G401.6 (cell line): Measurements from ENCODE around the gene GOSR2.
A peak's percentile ranks its signal among the peaks of the same experiment; 100 is the strongest.

Source experiments
- FAIRE-seq: peaks from 2 replicates; lab custom pipeline; 2012; peaks lifted over from hg19 to GRCh38; lab: Jason Lieb, UNC

GOSR2 gene

GRCh38 chr17:46922804-46923635 is at the start of gene GOSR2:
Gene GOSR2, plus strand, starts transcription at chr17:46923160. Its CDS starts 33 bp downstream, at chr17:46923193.
- peak; percentile 63 for FAIRE-seq

DNA sequence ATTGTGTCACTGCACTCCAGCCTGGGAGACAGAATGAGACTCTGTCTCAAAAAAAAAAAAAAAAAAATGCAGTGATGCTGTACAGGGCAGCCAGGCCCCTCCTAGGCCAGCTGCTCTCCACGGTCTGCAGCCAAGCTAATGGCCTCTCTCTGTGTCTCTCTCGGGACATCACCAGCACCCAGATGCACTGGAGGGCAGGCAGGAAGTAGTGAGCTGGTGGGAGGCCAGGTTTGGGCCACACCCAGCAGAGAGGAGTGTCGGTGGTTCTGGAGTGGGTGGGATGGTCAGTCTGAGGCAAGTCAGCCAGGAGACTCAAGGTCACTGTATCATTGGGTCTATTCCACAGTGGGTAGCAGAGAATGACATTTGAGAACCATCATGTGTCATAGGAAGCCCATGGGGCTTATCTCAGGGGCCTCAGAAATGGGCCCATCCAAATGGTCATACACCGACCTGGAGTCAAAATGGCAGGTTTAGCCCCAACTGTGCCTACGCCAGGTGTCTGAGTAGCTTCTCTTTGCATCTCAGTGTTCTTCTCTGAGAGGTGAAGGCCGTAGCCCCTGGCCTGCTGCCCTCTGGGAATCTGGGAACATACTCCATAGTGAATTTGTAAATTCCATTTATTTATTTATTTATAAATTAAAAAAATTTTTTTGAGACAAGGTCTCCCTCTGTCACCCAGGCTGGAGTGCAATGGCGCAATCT is 48.9 kb upstream of the GOSR2 start:
- FAIRE-seq = no peak

DNA sequence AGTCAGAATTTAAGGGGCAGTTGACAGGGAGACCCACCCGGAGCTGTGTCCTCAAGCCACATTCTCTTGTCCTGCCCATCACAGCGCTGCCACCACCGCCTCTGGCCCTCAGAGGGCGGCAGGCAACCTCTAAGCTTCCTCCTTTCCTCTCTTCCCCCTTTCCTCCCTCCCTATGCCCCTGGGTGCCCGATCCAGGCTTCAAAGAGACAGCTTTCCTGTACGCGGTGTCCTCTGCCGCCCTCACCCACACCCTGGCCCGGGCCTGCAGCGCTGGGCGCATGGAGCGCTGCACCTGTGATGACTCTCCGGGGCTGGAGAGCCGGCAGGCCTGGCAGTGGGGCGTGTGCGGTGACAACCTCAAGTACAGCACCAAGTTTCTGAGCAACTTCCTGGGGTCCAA is 48.1 kb upstream of the GOSR2 start:
- FAIRE-seq = no peak

DNA sequence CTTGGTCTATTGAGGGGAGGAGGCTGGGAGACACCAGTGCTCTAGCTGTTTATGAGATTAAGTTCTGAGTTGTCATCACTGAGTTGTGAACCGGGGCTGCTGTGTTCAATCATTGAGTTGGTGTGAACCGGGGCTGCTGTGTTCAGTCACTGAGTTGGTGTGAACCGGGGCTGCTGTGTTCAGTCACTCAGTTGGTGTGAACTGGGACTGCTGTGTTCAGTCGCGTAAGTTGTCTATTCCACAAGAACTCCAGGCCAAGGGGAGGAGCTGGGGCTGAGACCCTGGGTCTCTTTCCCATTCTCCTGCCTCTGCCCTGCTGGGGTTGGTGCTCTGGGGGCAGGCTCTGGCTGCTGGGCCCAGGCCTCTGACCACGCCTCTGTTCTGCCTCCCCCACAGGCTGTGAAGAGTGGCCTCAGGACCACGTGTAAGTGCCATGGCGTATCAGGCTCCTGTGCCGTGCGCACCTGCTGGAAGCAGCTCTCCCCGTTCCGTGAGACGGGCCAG is 47.1 kb upstream of the GOSR2 start:
- FAIRE-seq = no peak

DNA sequence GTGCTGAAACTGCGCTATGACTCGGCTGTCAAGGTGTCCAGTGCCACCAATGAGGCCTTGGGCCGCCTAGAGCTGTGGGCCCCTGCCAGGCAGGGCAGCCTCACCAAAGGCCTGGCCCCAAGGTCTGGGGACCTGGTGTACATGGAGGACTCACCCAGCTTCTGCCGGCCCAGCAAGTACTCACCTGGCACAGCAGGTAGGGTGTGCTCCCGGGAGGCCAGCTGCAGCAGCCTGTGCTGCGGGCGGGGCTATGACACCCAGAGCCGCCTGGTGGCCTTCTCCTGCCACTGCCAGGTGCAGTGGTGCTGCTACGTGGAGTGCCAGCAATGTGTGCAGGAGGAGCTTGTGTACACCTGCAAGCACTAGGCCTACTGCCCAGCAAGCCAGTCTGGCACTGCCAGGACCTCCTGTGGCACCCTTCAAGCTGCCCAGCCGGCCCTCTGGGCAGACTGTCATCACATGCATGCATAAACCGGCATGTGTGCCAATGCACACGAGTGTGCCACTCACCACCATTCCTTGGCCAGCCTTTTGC is 46.5 kb upstream of the GOSR2 start:
- no peak for FAIRE-seq

GRCh38 chr17:46876926-46877325 is 46.0 kb upstream of the GOSR2 start:
- no peak for FAIRE-seq

DNA sequence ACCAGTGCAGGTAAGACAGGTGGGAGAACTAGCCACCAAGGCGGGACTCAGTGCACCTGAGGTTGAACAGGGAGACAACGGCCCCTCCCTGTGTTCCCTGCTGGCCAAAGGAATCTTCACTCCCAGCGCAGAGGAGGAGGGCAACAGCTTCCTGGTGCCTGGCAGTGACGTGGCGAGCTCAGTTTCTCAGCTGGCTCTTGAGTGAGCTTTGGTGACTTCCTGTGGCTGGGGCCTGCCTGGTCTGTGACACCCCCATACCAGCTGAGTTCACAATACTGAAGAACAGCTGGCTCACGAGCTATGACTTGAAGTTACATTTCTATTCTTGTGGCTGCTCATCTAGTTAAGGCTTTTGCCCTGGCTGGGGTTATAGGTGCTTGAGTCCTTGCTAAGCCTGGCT is 45.5 kb upstream of the GOSR2 start:
- no peak for FAIRE-seq

DNA sequence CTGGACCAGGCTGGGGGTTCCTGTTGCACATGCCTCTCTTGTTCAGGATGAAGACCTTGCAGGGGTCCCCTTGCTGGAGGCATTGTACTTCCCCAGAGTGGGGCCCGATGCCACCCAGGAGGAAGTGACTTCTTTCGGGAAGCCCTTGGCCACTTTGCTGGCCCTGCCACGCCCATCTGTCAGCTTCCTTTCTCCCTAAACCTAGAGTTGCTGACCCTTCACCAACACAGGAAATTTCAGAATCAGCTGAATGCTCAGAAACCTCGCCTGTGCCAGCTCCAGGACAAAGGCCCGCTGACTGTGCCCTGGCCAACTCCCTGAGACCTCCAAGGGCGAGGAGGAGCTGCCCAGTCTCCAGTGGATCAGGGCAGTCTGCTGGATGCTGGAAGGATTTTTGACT is 44.9 kb upstream of the GOSR2 start:
- no peak for FAIRE-seq

- FAIRE-seq = no peak
Measured at GRCh38 chr17:46879101-46879500, 43.9 kb upstream of the GOSR2 start.

DNA sequence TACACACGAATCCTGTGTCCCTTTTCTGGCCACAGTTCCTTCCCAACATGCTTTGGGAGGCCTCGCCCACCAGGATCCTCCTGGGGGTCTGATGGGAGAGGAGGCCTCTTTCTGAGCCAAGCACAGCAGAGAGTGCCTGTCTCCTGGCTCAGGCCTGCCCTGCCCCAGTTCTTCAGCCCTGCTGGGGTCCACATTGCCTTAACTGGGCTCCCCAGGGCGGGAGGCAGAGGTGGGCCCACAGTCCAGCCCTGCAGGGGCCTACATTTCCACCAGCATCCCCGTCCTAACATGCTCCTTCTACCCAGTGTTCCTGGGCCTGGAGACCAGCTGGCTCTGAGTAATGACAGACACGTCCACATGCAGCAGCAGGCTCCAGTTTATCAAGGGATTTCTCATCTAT is 41.9 kb upstream of the GOSR2 start:
- FAIRE-seq = no peak

DNA sequence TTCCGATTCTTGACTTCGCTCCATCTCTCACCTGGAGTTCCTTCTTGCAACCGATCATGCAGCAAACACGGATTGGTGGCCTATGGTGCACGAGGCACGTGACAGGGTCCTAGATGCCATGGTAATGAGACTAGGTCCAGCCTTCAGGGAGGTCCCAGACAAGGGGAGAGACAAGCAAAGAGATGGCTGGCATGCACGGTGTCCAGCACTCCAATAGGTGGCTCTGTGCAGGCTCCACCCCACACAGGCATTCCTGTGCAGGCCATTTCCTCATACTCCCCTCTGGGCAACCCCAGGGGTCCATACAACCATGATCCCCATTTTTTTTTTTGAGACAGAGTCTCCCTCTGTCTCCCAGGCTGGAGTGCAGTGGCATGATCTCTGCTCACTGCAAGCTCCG is 40.3 kb upstream of the GOSR2 start:
- FAIRE-seq = no peak

DNA sequence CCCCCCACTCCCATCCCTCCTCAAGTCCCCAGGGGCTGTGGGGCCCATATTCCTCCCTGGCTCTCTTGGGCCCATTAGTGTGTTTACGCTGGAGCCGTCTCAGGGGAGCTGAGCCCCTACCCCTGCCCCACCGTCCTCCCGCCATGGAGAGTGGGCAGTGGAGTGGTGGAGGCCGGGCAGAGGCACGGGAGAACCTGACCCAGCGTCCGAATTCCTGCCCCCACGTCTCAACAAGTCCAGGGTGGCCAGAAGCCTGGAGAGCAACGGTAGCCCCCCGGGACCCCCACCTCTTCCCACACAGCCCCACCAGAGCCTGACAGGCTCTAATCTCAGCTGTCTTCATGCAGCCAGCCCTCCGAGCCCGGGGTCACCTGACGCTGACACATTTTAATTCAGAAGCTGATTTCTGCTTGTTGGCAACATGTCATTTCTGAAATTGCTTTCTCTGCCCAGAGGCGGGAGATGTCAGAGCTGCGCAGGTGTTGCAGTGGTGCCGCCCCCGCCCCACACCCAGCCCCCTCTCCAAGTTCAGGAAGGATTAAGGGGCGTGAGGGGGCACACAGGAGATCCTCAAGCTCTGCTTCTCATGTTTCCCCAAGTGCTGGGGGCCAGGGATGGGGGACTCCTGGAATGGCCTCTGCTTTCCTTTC is 39.0 kb upstream of the GOSR2 start:
- no peak for FAIRE-seq

DNA sequence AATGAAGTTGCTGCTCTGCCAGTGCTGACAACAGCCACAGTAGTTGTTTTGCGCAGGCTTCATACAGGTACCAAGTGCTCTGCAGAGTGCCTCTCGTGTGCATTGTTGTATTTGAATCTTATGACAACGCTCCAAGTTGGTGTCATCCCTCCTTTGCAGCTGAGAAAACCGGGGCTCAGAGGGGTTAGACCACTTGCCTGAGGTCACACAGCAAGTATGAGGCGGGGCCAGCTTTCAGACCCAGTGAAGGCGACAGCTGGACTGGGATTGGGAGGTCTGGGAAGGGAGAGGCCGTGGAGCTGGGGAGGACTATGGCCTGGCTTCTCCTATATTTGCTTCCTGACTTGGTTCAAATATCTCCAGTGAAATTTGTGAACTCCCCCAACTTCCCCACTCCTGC is 38.4 kb upstream of the GOSR2 start:
- FAIRE-seq = no peak

DNA sequence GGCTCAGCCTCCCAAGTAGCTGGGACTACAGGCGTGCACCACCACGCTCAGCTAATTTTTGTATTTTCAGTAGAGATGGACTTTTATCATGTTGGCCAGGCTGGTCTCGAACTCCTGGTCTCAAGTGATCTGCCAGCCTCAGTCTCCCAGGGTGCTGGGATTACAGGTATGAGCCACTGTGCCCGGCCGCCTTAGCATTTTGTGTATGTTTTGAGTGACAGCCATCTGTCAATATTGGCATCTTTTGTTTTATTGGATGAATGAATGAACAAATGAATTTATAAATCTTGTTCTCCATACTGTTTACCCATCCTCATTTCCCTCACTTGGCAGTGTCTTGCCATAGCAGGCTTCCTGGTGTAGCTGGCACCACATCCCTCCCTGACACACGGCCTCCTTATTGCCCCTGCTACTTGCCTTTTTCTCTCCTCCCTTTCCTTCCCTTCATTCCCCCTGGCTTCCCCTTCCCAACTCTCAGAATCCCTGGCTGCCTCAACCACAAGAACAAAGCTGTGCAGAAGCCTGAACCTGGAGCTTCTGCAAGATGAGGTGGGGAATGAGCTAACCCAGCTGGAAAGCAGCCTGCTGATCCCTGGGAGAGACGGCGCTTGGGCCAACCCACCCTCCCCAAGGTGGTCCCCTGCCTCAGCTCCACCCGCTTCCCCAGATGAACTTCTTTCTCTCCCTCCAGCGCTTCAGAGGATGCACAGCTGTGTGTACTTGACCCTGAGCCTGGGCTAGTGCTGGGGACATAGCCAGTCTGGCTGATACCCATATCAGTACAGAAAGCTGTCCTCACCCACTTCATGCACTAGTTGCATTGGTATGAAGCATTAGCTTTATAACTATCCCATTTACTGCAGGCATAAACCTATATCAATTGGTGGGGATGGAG is 37.3 kb upstream of the GOSR2 start:
- FAIRE-seq = no peak

GRCh38 chr17:46886310-46886663 is 36.7 kb upstream of the GOSR2 start:
- FAIRE-seq = no peak

DNA sequence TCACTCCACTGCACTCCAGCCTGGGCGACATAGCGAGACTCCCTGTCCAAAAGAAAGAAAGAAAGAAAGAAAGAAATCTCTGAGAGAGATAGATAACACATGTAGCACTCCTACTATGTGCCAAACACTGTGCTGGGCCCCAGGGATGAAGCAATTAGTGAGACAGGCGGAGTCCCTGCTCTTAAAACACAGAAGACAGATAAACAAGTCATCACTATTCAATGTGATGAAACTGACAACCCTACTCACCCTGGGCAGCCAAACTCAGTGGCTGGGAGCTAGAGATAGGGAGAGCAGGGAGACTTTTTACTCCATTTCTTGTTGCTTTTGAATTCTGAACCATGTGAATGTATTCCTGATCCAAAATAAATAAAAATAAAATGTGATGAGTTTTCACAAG is 35.2 kb upstream of the GOSR2 start:
- no peak for FAIRE-seq

DNA sequence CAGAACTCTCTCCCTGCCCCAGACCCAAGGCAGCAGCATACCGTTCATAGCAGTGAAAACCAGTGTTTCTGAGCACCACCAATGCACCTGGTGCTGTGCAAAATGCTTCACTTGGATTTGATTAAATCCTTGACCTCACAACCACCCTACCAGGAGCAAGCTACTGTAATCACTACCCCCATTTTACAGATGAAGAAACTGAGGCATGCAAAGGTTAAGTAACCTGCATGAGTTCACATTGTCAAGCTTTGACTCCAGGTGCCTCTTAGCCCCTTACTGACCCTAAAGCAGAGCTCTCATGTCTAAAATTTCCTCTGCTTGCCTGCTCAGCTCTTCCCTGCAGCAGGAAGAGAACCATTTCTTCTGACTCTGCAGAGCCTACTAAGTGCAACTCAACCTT is 34.2 kb upstream of the GOSR2 start:
- no peak for FAIRE-seq

DNA sequence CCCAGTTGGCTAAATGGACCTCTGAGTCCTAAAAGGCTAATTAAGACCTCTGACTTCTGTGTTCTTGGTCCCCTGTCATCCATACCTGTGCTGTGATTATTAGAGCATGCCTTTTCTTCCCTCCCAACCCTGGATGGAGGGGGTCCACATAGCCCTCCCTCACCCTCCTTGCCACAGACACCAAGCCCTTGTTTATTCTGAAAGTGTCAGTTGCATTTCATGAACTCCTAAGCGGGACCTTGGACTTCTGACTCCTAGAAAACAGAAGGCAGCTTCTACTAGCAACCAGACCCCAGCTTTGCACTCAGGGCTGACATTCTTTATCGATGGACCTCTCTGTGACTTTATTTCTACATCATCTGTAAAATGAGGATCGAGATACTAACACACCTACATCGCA is 33.4 kb upstream of the GOSR2 start:
- FAIRE-seq = no peak

GRCh38 chr17:46889992-46890564 is 32.9 kb upstream of the GOSR2 start:
- FAIRE-seq = no peak

- no peak for FAIRE-seq
Measured at GRCh38 chr17:46890638-46891037, 32.3 kb upstream of the GOSR2 start.

DNA sequence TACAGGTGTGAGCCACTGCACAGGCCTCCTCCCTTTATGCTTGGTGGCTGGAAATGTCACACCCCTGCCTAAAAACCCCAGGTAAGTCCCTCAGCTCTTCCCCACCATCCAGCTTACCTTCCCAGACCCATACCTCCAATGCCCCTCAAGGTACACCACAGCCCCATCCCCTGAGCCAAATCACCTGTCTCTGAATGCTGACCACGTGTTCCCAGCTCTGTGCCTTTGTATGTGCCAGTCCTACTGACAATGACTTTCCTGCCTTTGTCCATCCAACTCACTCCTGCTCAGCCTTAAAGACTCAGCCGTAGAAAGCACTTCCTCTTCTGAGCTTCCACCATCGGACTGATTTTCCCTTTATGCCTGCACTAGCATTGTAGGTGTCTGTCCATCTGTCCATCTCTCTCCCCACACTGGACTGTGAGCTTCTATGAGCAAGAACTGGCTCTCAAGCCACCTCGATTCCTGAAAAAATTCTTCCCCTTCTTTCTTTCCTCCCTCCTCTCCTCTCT is 30.7 kb upstream of the GOSR2 start:
- no peak for FAIRE-seq
